NB4 (cell line): ENCODE measurements around the gene UBP1.

Experiments used
- DNase-seq: peaks from one replicate; pipeline ENCODE4 v3.0.0; 2010; ENCODE audit warnings: low read depth
- H3K4me3 ChIP-seq: one replicate; pipeline ENCODE4 v1.5.1; 2011; ENCODE audit warnings: mild to moderate bottlenecking, low read depth, low read length, moderate library complexity
- CTCF ChIP-seq: IDR thresholded peaks from one replicate; pipeline ENCODE4 v1.5.1; 2012; ENCODE audit warnings: low read depth, low read length
- MAX ChIP-seq: IDR thresholded peaks from 2 replicates; pipeline ENCODE4 v1.6.1; 2011; ENCODE audit warnings: low read depth, low read length
- MYC ChIP-seq: IDR thresholded peaks from 2 replicates; pipeline ENCODE4 v1.6.1; 2011; ENCODE audit warnings: low read depth, low read length
- POLR2A ChIP-seq: IDR thresholded peaks from 2 replicates; pipeline ENCODE4 v1.6.1; 2011; ENCODE audit warnings: mild to moderate bottlenecking; ENCODE audit not compliant: insufficient read length; ENCODE audit errors: extremely low read depth

Gene UBP1

GRCh38 chr3:33391255-33391995 lies 48.8 kb downstream of the UBP1 start:
- no peak overlapping the region for H3K4me3 ChIP-seq
- DNase-seq: no peak
- TF ChIP-seq MYC (no peak), MAX (no peak), POLR2A (no peak)

GRCh38 chr3:33389908-33390307 lies 50.3 kb downstream of the UBP1 start:
- no peak for DNase-seq
- TF ChIP-seq POLR2A (no peak), MAX (no peak), MYC (no peak), CTCF (no peak)
- H3K4me3 ChIP-seq: no peak overlapping the region

- no peak overlapping the region for H3K4me3 ChIP-seq
- no peak for DNase-seq
- no peak for TF ChIP-seq CTCF
- TF ChIP-seq MYC: no peak
- TF ChIP-seq POLR2A: no peak
- TF ChIP-seq MAX: no peak
Observed at GRCh38 chr3:33388374-33389100, 51.7 kb downstream of the UBP1 start.

GRCh38 chr3:33386631-33387030 lies 53.6 kb downstream of the UBP1 start:
- TF ChIP-seq MAX (no peak), POLR2A (no peak), MYC (no peak), CTCF (no peak)
- no peak overlapping the region for H3K4me3 ChIP-seq
- DNase-seq: no peak

- DNase-seq: peak; percentile 30
- no peak for TF ChIP-seq MYC
- TF ChIP-seq CTCF: no peak
- TF ChIP-seq MAX: no peak
- no peak for TF ChIP-seq POLR2A
- H3K4me3 ChIP-seq: no peak overlapping the region
Observed at GRCh38 chr3:33385423-33385822, 54.8 kb downstream of the UBP1 start.

- TF ChIP-seq CTCF: no peak
- TF ChIP-seq POLR2A: no peak
- no peak for TF ChIP-seq MYC
- no peak for TF ChIP-seq MAX
- DNase-seq: no peak
- no peak overlapping the region for H3K4me3 ChIP-seq
Observed at GRCh38 chr3:33383951-33384350, 56.3 kb downstream of the UBP1 start.
